ENCODE results near the gene SELENOH.

GRCh38 chr11:57709802-57710367 lies 31.4 kb upstream of the SELENOH start:
- TF ChIP-seq, protein P1, sequence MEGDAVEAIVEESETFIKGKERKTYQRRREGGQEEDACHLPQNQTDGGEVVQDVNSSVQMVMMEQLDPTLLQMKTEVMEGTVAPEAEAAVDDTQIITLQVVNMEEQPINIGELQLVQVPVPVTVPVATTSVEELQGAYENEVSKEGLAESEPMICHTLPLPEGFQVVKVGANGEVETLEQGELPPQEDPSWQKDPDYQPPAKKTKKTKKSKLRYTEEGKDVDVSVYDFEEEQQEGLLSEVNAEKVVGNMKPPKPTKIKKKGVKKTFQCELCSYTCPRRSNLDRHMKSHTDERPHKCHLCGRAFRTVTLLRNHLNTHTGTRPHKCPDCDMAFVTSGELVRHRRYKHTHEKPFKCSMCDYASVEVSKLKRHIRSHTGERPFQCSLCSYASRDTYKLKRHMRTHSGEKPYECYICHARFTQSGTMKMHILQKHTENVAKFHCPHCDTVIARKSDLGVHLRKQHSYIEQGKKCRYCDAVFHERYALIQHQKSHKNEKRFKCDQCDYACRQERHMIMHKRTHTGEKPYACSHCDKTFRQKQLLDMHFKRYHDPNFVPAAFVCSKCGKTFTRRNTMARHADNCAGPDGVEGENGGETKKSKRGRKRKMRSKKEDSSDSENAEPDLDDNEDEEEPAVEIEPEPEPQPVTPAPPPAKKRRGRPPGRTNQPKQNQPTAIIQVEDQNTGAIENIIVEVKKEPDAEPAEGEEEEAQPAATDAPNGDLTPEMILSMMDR (IDR thresholded peaks at IDR 0.05; ENCODE audit: insufficient read depth, low read depth, low read length), result no peak
- TF ChIP-seq EZH2 (IDR thresholded peaks at IDR 0.05; ENCODE audit: insufficient read depth, low read length), result no peak
